Stimulated activated naive CD4-positive, alpha-beta T cell treated with Interleukin-2 at 50 U/mL for 16 hours (primary cell): ENCODE measurements around the gene PHTF2.

Source experiments
- DNase-seq: peaks from one replicate; lab custom pipeline; 2025; lab: John Stamatoyannopoulos, UW

Gene PHTF2

GRCh38 chr7:77794000-77794399 lies 4.6 kb upstream of the PHTF2 start:
- DNase-seq, result no peak

- DNase-seq, result no peak
These were observed 2.5 kb upstream of the PHTF2 start for GRCh38 chr7:77796109-77796508.

- no peak for DNase-seq
These were observed 1.6 kb upstream of the PHTF2 start for GRCh38 chr7:77796960-77797359.

- peak; percentile 61 for DNase-seq
These were observed 709 bp upstream of the PHTF2 start for GRCh38 chr7:77797734-77798393.

- DNase-seq, result peak; percentile 13
These were observed 748 bp downstream of the PHTF2 start for GRCh38 chr7:77799078-77799964.

GRCh38 chr7:77800158-77800557 lies 1.6 kb downstream of the PHTF2 start:
- peak; percentile 17 for DNase-seq

- no peak for DNase-seq
These were observed 2.2 kb downstream of the PHTF2 start for GRCh38 chr7:77800730-77801129.

GRCh38 chr7:77802557-77803405 lies 4.2 kb downstream of the PHTF2 start:
- no peak for DNase-seq

GRCh38 chr7:77806425-77806824 lies 7.9 kb downstream of the PHTF2 start:
- no peak for DNase-seq

GRCh38 chr7:77808517-77808916 lies 9.9 kb downstream of the PHTF2 start:
- DNase-seq, result no peak

- no peak for DNase-seq
These were observed 13.1 kb downstream of the PHTF2 start for GRCh38 chr7:77811516-77812289.

GRCh38 chr7:77812290-77812685 lies 13.7 kb downstream of the PHTF2 start:
- no peak for DNase-seq

GRCh38 chr7:77813180-77813579 lies 14.6 kb downstream of the PHTF2 start:
- DNase-seq, result no peak

- no peak for DNase-seq
These were observed 20.4 kb downstream of the PHTF2 start for GRCh38 chr7:77819021-77819420.

- DNase-seq, result no peak
These were observed 22.4 kb downstream of the PHTF2 start for GRCh38 chr7:77820967-77821366.

- DNase-seq, result no peak
These were observed 23.7 kb downstream of the PHTF2 start for GRCh38 chr7:77822269-77822668.

- no peak for DNase-seq
These were observed 25.2 kb downstream of the PHTF2 start for GRCh38 chr7:77823787-77824186.

GRCh38 chr7:77824636-77825035 lies 26.1 kb downstream of the PHTF2 start:
- no peak for DNase-seq

GRCh38 chr7:77825131-77825530 lies 26.6 kb downstream of the PHTF2 start:
- no peak for DNase-seq

GRCh38 chr7:77826300-77826699 lies 27.7 kb downstream of the PHTF2 start:
- no peak for DNase-seq

- DNase-seq, result no peak
These were observed 29.4 kb downstream of the PHTF2 start for GRCh38 chr7:77827999-77828398.
